Vagina (tissue), 2 donors: ENCODE results near the gene ICA1L. TPM values are rescaled to one million over a fixed set of nuclear protein-coding genes. Genes with fewer than 3 reads are reported as not detected.

Experiments used
- DNase-seq, 2 donors: peaks; one replicate each; pipeline ENCODE4 v3.0.0-alpha.2; 2017; ENCODE audit errors: extremely low spot score in 2 of 2
- H3K27ac ChIP-seq: fragments of 200-600 bp; sonication (generic); one replicate; pipeline ENCODE4 v1.5.1; 2019
- H3K27me3 ChIP-seq: fragments of 200-600 bp; sonication (generic); one replicate; pipeline ENCODE4 v1.5.1; 2019
- H3K36me3 ChIP-seq, 2 donors: fragments of 200-600 bp; sonication (generic); one replicate each; pipeline ENCODE4 v1.5.1; 2017 to 2019
- H3K4me1 ChIP-seq: fragments of 200-600 bp; sonication (generic); one replicate; pipeline ENCODE4 v1.5.1; 2019
- H3K4me3 ChIP-seq, 2 donors: fragments of 200-600 bp; sonication (generic); 1 replicate in 1 of 2; 2 replicates in 1 of 2; pipeline ENCODE4 v1.5.1; 2016 to 2019
- H3K9me3 ChIP-seq: fragments of 200-600 bp; sonication (generic); one replicate; pipeline ENCODE4 v1.5.1; 2019
- CTCF ChIP-seq, 3 experiments: fragments of 450-650 bp in 2 of 3; fragments of 200-600 bp in 1 of 3; sonication (generic) in 1 of 3; IDR thresholded peaks; one replicate each; pipeline ENCODE4 v1.5.1; 2017 to 2019; ENCODE audit warnings: antibody characterized with exemption in 3 of 3, mild to moderate bottlenecking in 2 of 3, moderate library complexity in 2 of 3
- POLR2A ChIP-seq, 2 donors: fragments of 450-650 bp; IDR thresholded peaks; one replicate each; pipeline ENCODE4 v1.6.1; 2017; ENCODE audit warnings: antibody characterized with exemption in 2 of 2, mild to moderate bottlenecking in 2 of 2, moderate library complexity in 2 of 2
- POLR2AphosphoS5 ChIP-seq, 2 donors: sonication (generic); formaldehyde crosslinking; IDR thresholded peaks; one replicate each; pipeline ENCODE4 v1.9.0; 2017; ENCODE audit warnings: antibody characterized with exemption in 2 of 2, mild to moderate bottlenecking in 2 of 2, low read depth in 1 of 2; ENCODE audit not compliant: insufficient read depth in 1 of 2
- intact Hi-C: fragments of 100-400 bp; cut with DNase I; formaldehyde crosslinking; loops from one replicate; pipeline ENCODE4 v1.15.1; 2023
- total RNA-seq: library from RNA; depleted of rRNA; stranded (reverse); fragments of >200 nt; gene quantifications from one replicate; pipeline ENCODE4 v1.2.3, GENCODE V29; 2016

ICA1L gene
- total RNA-seq, 1 donor from 2014 or later = 21.6 TPM

- intact Hi-C loops = no loop called here
- no peaks in the 10 kb centered on the region for H3K4me1 ChIP-seq
- DNase-seq = no peak
- no peaks in the 10 kb centered on the region for H3K9me3 ChIP-seq
- no peak for TF ChIP-seq CTCF (IDR thresholded peaks at IDR 0.05)
- no peak for TF ChIP-seq POLR2A (IDR thresholded peaks at IDR 0.05)
- no peak for TF ChIP-seq POLR2AphosphoS5 (IDR thresholded peaks at IDR 0.05; ENCODE audit: insufficient read depth in 1 of 2, low read depth in 1 of 2)
- peaks cover 0 to 4% of the 10 kb centered on the region in 2 donors for H3K36me3 ChIP-seq
- no peaks in the 10 kb centered on the region for H3K27me3 ChIP-seq
- no peak overlapping the region for H3K4me3 ChIP-seq
- no peak overlapping the region for H3K27ac ChIP-seq
These were observed 93.3 kb downstream of the ICA1L start for GRCh38 chr2:202778217-202778616.

GRCh38 chr2:202774104-202774503 lies 97.5 kb downstream of the ICA1L start:
- Histone ChIP-seq H3K27me3 (no peaks in the 10 kb centered on the region), H3K9me3 (no peaks in the 10 kb centered on the region), H3K4me1 (no peaks in the 10 kb centered on the region), H3K27ac (no peak overlapping the region), H3K4me3 (no peak overlapping the region), H3K36me3 (no peaks in the 10 kb centered on the region)
- TF ChIP-seq CTCF (IDR thresholded peaks at IDR 0.05) = no peak
- no peak for TF ChIP-seq POLR2AphosphoS5 (IDR thresholded peaks at IDR 0.05; ENCODE audit: insufficient read depth in 1 of 2, low read depth in 1 of 2)
- no peak for TF ChIP-seq POLR2A (IDR thresholded peaks at IDR 0.05)
- intact Hi-C loops = no loop called here
- no peak for DNase-seq

GRCh38 chr2:202773301-202773973 lies 98.1 kb downstream of the ICA1L start:
- Histone ChIP-seq H3K4me3 (no peak overlapping the region), H3K36me3 (no peaks in the 10 kb centered on the region), H3K4me1 (no peaks in the 10 kb centered on the region), H3K27ac (no peak overlapping the region), H3K27me3 (no peaks in the 10 kb centered on the region), H3K9me3 (no peaks in the 10 kb centered on the region)
- intact Hi-C loops = no loop called here
- DNase-seq = no peak
- TF ChIP-seq POLR2A (IDR thresholded peaks at IDR 0.05) = no peak
- no peak for TF ChIP-seq CTCF (IDR thresholded peaks at IDR 0.05)
- TF ChIP-seq POLR2AphosphoS5 (IDR thresholded peaks at IDR 0.05; ENCODE audit: insufficient read depth in 1 of 2, low read depth in 1 of 2) = no peak

- no peaks in the 10 kb centered on the region for H3K27me3 ChIP-seq
- TF ChIP-seq CTCF (IDR thresholded peaks at IDR 0.05) (no peak), POLR2AphosphoS5 (IDR thresholded peaks at IDR 0.05; ENCODE audit: insufficient read depth in 1 of 2, low read depth in 1 of 2) (no peak), POLR2A (IDR thresholded peaks at IDR 0.05) (no peak)
- H3K4me1 ChIP-seq = no peaks in the 10 kb centered on the region
- DNase-seq = no peak
- no peaks in the 10 kb centered on the region for H3K9me3 ChIP-seq
- no peak overlapping the region for H3K27ac ChIP-seq
- intact Hi-C loops = no loop called here
- no peaks in the 10 kb centered on the region for H3K36me3 ChIP-seq
- H3K4me3 ChIP-seq = no peak overlapping the region
These were observed 99.7 kb downstream of the ICA1L start for GRCh38 chr2:202771741-202772460.

GRCh38 chr2:202771336-202771735 lies 100.2 kb downstream of the ICA1L start:
- Histone ChIP-seq H3K4me3 (no peak overlapping the region), H3K27me3 (no peaks in the 10 kb centered on the region), H3K4me1 (no peaks in the 10 kb centered on the region), H3K27ac (no peak overlapping the region), H3K36me3 (no peaks in the 10 kb centered on the region), H3K9me3 (no peaks in the 10 kb centered on the region)
- DNase-seq = no peak
- intact Hi-C loops = no loop called here
- TF ChIP-seq POLR2AphosphoS5 (IDR thresholded peaks at IDR 0.05; ENCODE audit: insufficient read depth in 1 of 2, low read depth in 1 of 2) = no peak
- no peak for TF ChIP-seq CTCF (IDR thresholded peaks at IDR 0.05)
- no peak for TF ChIP-seq POLR2A (IDR thresholded peaks at IDR 0.05)
